Progenitor cell of endocrine pancreas (in vitro differentiated cells): Measurements from ENCODE around the gene DAND5. TPM values are rescaled to one million over a fixed set of nuclear protein-coding genes. Genes with fewer than 3 reads are reported as not detected.

Source experiments
- DNase-seq: peaks from one replicate; pipeline ENCODE4 v3.0.0; 2021; ENCODE audit warnings: low spot score; ENCODE audit not compliant: unreplicated experiment
- H3K27ac Mint-ChIP-seq: 2 replicates; pipeline ENCODE4 v1.8.0; 2021; ENCODE audit warnings: mild to moderate bottlenecking, moderate library complexity, mixed read lengths
- H3K27me3 Mint-ChIP-seq: 2 replicates; pipeline ENCODE4 v1.8.0; 2021; ENCODE audit warnings: mixed read lengths
- H3K36me3 Mint-ChIP-seq: 2 replicates; pipeline ENCODE4 v1.8.0; 2022; ENCODE audit warnings: mixed read lengths; ENCODE audit not compliant: insufficient read depth
- H3K4me1 Mint-ChIP-seq: 2 replicates; pipeline ENCODE4 v1.8.0; 2021; ENCODE audit warnings: low read depth, mixed read lengths
- H3K4me3 Mint-ChIP-seq: 2 replicates; pipeline ENCODE4 v1.8.0; 2021; ENCODE audit warnings: low read depth, mild to moderate bottlenecking, moderate library complexity, mixed read lengths
- H3K9me3 Mint-ChIP-seq: 2 replicates; pipeline ENCODE4 v1.8.0; 2021; ENCODE audit warnings: low read depth, mixed read lengths
- CTCF ChIP-seq: fragments of 200-600 bp; sonication (generic); IDR thresholded peaks from one replicate; pipeline ENCODE4 v1.5.0; 2021; ENCODE audit warnings: antibody characterized with exemption, mild to moderate bottlenecking; ENCODE audit not compliant: unreplicated experiment
- total RNA-seq: library from RNA; stranded (reverse); gene quantifications from 2 replicates; pipeline ENCODE4 v1.2.1, GENCODE V29; 2021

Gene DAND5
- total RNA-seq, 1 donor from 2014 or later: not detected

GRCh38 chr19:12965812-12966135, 3.6 kb upstream of the DAND5 start:
- peaks cover 3% of the 10 kb centered on the region for H3K4me1 Mint-ChIP-seq
- no peak overlapping the region for H3K27ac Mint-ChIP-seq
- TF ChIP-seq CTCF: no peak
- peak overlapping the region; percentile 50 for H3K4me3 Mint-ChIP-seq
- H3K36me3 Mint-ChIP-seq: no peaks in the 10 kb centered on the region
- H3K27me3 Mint-ChIP-seq: peaks cover 12% of the 10 kb centered on the region
- no peak for DNase-seq
- no peaks in the 10 kb centered on the region for H3K9me3 Mint-ChIP-seq

DNA sequence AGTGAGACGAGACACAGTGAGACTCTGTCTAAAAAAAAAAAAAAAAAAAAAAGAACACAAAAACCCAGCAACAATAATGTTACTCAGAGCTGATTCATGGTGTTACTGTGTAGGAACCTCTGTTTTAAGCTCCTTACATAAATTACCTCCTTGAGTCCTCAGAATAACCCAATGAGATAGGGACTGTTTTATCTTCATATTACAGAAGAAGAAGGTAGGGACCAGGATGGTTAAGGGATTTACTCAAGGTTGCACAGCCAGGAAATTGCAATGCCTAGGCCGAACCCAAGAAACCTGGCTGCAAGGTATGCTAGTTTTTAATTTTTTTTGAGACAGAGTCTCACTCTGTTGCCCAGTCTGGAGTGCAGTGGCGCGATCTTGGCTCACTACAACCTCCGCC, 1.5 kb upstream of the DAND5 start:
- Mint-ChIP-seq H3K4me3 (no peak overlapping the region), H3K4me1 (peaks cover 3% of the 10 kb centered on the region), H3K27me3 (peaks cover 13% of the 10 kb centered on the region), H3K9me3 (no peaks in the 10 kb centered on the region), H3K36me3 (no peaks in the 10 kb centered on the region), H3K27ac (no peak overlapping the region)
- no peak for DNase-seq
- no peak for TF ChIP-seq CTCF

GRCh38 chr19:12970070-12970820, 869 bp downstream of the DAND5 start:
- Mint-ChIP-seq H3K4me3 (no peak overlapping the region), H3K27me3 (peaks cover 14% of the 10 kb centered on the region), H3K9me3 (no peaks in the 10 kb centered on the region), H3K4me1 (peaks cover 2% of the 10 kb centered on the region), H3K27ac (no peak overlapping the region), H3K36me3 (no peaks in the 10 kb centered on the region)
- no peak for TF ChIP-seq CTCF
- no peak for DNase-seq

DNA sequence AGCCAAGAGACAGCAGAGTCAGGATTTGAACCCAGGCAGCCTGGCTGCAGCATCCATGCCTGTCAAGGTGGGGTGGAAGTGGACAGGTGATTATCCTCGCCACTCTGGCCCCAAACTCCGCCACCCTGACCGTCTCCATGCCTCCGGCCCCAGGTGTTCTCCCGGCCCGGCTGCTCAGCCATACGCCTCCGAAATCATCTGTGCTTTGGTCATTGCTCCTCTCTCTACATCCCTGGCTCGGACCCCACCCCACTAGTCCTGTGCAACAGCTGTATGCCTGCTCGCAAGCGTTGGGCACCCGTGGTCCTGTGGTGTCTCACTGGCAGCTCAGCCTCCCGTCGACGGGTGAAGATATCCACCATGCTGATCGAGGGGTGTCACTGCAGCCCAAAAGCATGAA, 3.9 kb downstream of the DAND5 start:
- Mint-ChIP-seq H3K27ac (no peak overlapping the region), H3K9me3 (no peaks in the 10 kb centered on the region), H3K27me3 (peaks cover 27% of the 10 kb centered on the region), H3K4me3 (no peak overlapping the region), H3K36me3 (no peaks in the 10 kb centered on the region), H3K4me1 (no peaks in the 10 kb centered on the region)
- no peak for DNase-seq
- TF ChIP-seq CTCF: no peak

GRCh38 chr19:12974301-12975220, 5.2 kb downstream of the DAND5 start:
- H3K27ac Mint-ChIP-seq: no peak overlapping the region
- H3K4me1 Mint-ChIP-seq: no peaks in the 10 kb centered on the region
- H3K36me3 Mint-ChIP-seq: no peaks in the 10 kb centered on the region
- no peak overlapping the region for H3K4me3 Mint-ChIP-seq
- no peak for TF ChIP-seq CTCF
- no peak for DNase-seq
- peaks cover 30% of the 10 kb centered on the region for H3K27me3 Mint-ChIP-seq
- no peaks in the 10 kb centered on the region for H3K9me3 Mint-ChIP-seq
